Type B pancreatic cell (in vitro differentiated cells): ENCODE results near the gene HP. TPM values are rescaled to one million over a fixed set of nuclear protein-coding genes. Genes with fewer than 3 reads are reported as not detected.
"Not testable (repeated sequence)": the region's sequence is repeated elsewhere in the genome, so short reads cannot be mapped to it uniquely, and the experiment has no call there.

Source experiments
- DNase-seq: peaks from one replicate; pipeline ENCODE4 v3.0.0; 2021; ENCODE audit warnings: mixed read lengths; ENCODE audit not compliant: unreplicated experiment; ENCODE audit errors: extremely low spot score
- H3K27ac Mint-ChIP-seq: 2 replicates; pipeline ENCODE4 v1.8.0; 2021; ENCODE audit warnings: mild to moderate bottlenecking, mixed read lengths
- H3K27me3 Mint-ChIP-seq: 2 replicates; pipeline ENCODE4 v1.8.0; 2021; ENCODE audit warnings: mixed read lengths
- H3K36me3 Mint-ChIP-seq: 2 replicates; pipeline ENCODE4 v1.8.0; 2021; ENCODE audit warnings: mixed read lengths
- H3K4me1 Mint-ChIP-seq: one replicate; pipeline ENCODE4 v1.8.0; 2021; ENCODE audit warnings: mixed read lengths; ENCODE audit not compliant: unreplicated experiment
- H3K4me3 Mint-ChIP-seq: 2 replicates; pipeline ENCODE4 v1.8.0; 2021; ENCODE audit warnings: mild to moderate bottlenecking, mixed read lengths
- H3K9me3 Mint-ChIP-seq: 2 replicates; pipeline ENCODE4 v1.8.0; 2021; ENCODE audit warnings: mixed read lengths
- total RNA-seq: library from RNA; stranded (reverse); gene quantifications from 2 replicates; pipeline ENCODE4 v1.2.1, GENCODE V29; 2021; ENCODE audit warnings: low replicate concordance
- TF ChIP-seq, protein P1 (sequence below): fragments of 200-600 bp; sonication (generic); conservative IDR thresholded peaks from 2 replicates; pipeline ENCODE4 v1.5.0; 2021; ENCODE audit warnings: antibody characterized with exemption, mild to moderate bottlenecking

HP gene
- total RNA-seq, 1 donor from 2014 or later: not detected

GRCh38 chr16:72044825-72045359 lies 9.4 kb upstream of the HP start:
- Mint-ChIP-seq H3K4me3 (no peak overlapping the region), H3K9me3 (peaks cover 6% of the 10 kb centered on the region), H3K36me3 (no peaks in the 10 kb centered on the region), H3K27me3 (no peaks in the 10 kb centered on the region), H3K4me1 (no peaks in the 10 kb centered on the region), H3K27ac (no peak overlapping the region)
- TF ChIP-seq, protein P1, sequence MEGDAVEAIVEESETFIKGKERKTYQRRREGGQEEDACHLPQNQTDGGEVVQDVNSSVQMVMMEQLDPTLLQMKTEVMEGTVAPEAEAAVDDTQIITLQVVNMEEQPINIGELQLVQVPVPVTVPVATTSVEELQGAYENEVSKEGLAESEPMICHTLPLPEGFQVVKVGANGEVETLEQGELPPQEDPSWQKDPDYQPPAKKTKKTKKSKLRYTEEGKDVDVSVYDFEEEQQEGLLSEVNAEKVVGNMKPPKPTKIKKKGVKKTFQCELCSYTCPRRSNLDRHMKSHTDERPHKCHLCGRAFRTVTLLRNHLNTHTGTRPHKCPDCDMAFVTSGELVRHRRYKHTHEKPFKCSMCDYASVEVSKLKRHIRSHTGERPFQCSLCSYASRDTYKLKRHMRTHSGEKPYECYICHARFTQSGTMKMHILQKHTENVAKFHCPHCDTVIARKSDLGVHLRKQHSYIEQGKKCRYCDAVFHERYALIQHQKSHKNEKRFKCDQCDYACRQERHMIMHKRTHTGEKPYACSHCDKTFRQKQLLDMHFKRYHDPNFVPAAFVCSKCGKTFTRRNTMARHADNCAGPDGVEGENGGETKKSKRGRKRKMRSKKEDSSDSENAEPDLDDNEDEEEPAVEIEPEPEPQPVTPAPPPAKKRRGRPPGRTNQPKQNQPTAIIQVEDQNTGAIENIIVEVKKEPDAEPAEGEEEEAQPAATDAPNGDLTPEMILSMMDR: no peak
- no peak for DNase-seq

- no peak overlapping the region for H3K4me3 Mint-ChIP-seq
- H3K9me3 Mint-ChIP-seq: peaks cover 6% of the 10 kb centered on the region
These were observed 5.2 kb upstream of the HP start for GRCh38 chr16:72049110-72049509.

DNA sequence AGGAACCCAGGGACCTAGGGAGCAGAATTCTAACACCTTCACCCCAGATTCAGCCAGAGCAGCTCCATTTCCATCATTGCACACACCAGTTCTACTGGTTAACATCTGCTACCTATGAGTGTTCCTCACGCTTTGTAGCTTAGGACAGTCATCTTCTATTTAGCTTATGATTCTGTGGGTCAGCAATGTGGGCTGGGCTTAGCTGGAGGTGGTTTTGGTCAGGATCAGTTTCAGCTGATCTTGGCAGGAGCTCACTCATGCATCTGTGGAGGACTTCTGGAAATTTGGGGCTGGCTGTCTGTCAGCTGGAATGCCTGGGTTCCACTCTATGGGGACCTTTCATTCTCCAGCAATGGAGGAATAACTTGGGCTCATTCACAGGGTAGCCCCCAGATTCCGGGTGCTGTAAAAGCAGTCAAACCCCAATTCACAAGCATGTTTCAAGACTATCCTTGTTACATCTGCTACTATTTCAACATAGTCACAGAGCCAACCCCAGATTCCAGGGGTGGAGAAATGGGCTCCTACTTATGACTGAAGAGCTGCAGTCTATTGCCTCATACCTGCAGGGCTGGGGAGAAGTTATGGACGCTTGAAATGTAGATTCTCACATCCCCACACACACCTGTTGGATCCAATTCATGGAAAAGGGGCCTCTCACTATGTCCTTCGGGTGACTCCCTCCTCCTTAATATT lies 3.4 kb upstream of the HP start:
- Mint-ChIP-seq H3K36me3 (no peaks in the 10 kb centered on the region), H3K27ac (no peak overlapping the region), H3K4me1 (no peaks in the 10 kb centered on the region), H3K9me3 (peaks cover 6% of the 10 kb centered on the region), H3K27me3 (no peaks in the 10 kb centered on the region), H3K4me3 (no peak overlapping the region)
- DNase-seq: no peak
- TF ChIP-seq, protein P1: no peak

More at GRCh38 chr16:72049110-72049509, 5.2 kb upstream of the HP start:
- no peak overlapping the region for H3K27ac Mint-ChIP-seq
- H3K36me3 Mint-ChIP-seq: no peaks in the 10 kb centered on the region
- TF ChIP-seq, protein P1: no peak
- H3K27me3 Mint-ChIP-seq: no peaks in the 10 kb centered on the region
- no peaks in the 10 kb centered on the region for H3K4me1 Mint-ChIP-seq
- DNase-seq: no peak

DNA sequence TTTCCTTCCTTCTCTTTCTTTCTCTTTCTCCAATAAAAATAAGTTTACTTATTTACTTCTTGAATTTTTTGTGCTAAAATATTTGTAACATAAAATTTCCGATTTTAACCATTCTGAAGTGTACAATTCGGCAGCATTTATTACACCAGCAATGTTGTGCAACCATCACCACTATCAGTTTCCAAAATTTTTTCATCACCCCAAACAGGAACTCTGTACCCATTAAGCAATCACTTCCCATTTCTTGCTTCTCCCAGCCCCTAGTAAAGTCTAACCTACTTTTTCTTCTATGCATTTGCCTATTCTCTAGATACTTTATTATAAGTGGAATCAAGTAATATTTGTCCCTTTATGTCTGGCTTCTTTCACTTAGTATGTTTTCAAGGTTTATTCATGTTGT lies 2.5 kb upstream of the HP start:
- DNase-seq: no peak
- H3K4me1 Mint-ChIP-seq: no peaks in the 10 kb centered on the region
- H3K27ac Mint-ChIP-seq: no peak overlapping the region
- TF ChIP-seq, protein P1: no peak
- H3K36me3 Mint-ChIP-seq: no peaks in the 10 kb centered on the region
- peaks cover 6% of the 10 kb centered on the region for H3K9me3 Mint-ChIP-seq
- H3K4me3 Mint-ChIP-seq: no peak overlapping the region
- no peaks in the 10 kb centered on the region for H3K27me3 Mint-ChIP-seq

- Mint-ChIP-seq H3K9me3 (no peaks in the 10 kb centered on the region), H3K27ac (no peak overlapping the region), H3K36me3 (no peaks in the 10 kb centered on the region), H3K4me1 (no peaks in the 10 kb centered on the region), H3K27me3 (peaks cover 3% of the 10 kb centered on the region), H3K4me3 (no peak overlapping the region)
- TF ChIP-seq, protein P1: no peak
- DNase-seq: no peak
These were observed 1.6 kb downstream of the HP start for GRCh38 chr16:72055911-72056310.

DNA sequence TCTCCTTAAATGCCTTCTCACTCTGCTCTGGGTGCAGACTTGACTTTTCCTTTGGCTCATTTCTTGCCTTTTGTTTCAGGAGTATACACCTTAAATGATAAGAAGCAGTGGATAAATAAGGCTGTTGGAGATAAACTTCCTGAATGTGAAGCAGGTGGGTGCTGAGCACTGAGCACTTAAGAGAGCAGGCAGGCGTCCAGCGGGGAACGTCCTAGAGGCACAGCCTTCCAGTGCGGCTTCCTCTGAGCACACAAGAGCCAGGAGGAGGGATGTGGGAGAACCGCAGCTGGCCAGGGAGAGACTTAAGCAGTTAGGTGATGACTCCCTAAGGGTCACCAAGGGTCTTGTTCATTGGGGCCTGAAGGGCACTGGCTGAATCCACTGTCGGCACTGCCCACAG lies 3.0 kb downstream of the HP start:
- not testable (repeated sequence) for H3K36me3 Mint-ChIP-seq, H3K4me1 Mint-ChIP-seq, H3K27ac Mint-ChIP-seq, H3K9me3 Mint-ChIP-seq, H3K27me3 Mint-ChIP-seq, DNase-seq, H3K4me3 Mint-ChIP-seq

DNA sequence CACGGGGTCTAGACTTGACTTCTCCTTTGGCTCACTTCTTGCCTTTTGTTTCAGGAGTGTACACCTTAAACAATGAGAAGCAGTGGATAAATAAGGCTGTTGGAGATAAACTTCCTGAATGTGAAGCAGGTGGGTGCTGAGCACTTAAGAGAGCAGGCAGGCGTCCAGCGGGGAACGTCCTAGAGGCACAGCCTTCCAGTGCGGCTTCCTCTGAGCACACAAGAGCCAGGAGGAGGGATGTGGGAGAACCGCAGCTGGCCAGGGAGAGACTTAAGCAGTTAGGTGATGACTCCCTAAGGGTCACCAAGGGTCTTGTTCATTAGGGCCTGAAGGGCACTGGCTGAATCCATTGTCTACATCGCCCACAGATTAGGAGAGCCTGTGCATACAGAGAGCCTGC lies 4.8 kb downstream of the HP start:
- not testable (repeated sequence) for H3K4me3 Mint-ChIP-seq, H3K27me3 Mint-ChIP-seq, H3K4me1 Mint-ChIP-seq, H3K9me3 Mint-ChIP-seq, H3K27ac Mint-ChIP-seq, H3K36me3 Mint-ChIP-seq, DNase-seq
